IMR-90 (cell line): ENCODE measurements around the gene CDH22. TPM values are rescaled to one million over a fixed set of nuclear protein-coding genes. Genes with fewer than 3 reads are reported as not detected.

Experiments
- ATAC-seq: fragments of 200-7000 bp; cut with Tn5 transposase; 2 replicates; pipeline ENCODE4 v1.9.1; 2020; ENCODE audit warnings: low read depth, mild to moderate bottlenecking, moderate library complexity
- BruUV-seq: library from RNA; stranded (reverse); fragments of 400-500 nt; replicated peaks from 2 replicates; lab custom pipeline; 2021; lab: Mats Ljungman, UMichigan
- CTCF ChIA-PET: fragments of 300-600 bp; formaldehyde crosslinking; extraction: SDS; loops from one replicate; lab custom pipeline; 2021; ENCODE audit warnings: antibody characterized with exemption; lab: Yijun Ruan, JAX
- POLR2A ChIA-PET: fragments of 300-600 bp; sonication (Branson Sonifier 250); formaldehyde crosslinking; loops from one replicate; lab custom pipeline; 2022; ENCODE audit warnings: antibody characterized with exemption; ENCODE audit not compliant: unreplicated experiment; lab: Charles Lee
- DNase-seq: peaks from one replicate; pipeline ENCODE4 v3.0.0; 2013
- H2AFZ ChIP-seq: replicated peaks from 2 replicates; pipeline ENCODE3; 2013; ENCODE audit warnings: low read length, mild to moderate bottlenecking; ENCODE audit not compliant: poor library complexity
- H2AK5ac ChIP-seq: 2 replicates; pipeline ENCODE4 v1.6.1; 2013; ENCODE audit warnings: low read depth, low read length, inconsistent platforms
- H2AK9ac ChIP-seq: replicated peaks from 2 replicates; pipeline ENCODE3; 2013; ENCODE audit warnings: mild to moderate bottlenecking, low read depth, low read length, moderate library complexity; ENCODE audit not compliant: poor library complexity
- H2BK120ac ChIP-seq: 2 replicates; pipeline ENCODE4 v1.6.1; 2013; ENCODE audit warnings: low read depth, low read length, inconsistent platforms
- H2BK15ac ChIP-seq: 3 replicates; pipeline ENCODE4 v1.6.1; 2013; ENCODE audit warnings: low read depth, low read length, inconsistent platforms
- H2BK20ac ChIP-seq: 2 replicates; pipeline ENCODE4 v1.6.1; 2013; ENCODE audit warnings: low read depth, mild to moderate bottlenecking, inconsistent platforms, low read length, moderate library complexity
- H2BK5ac ChIP-seq: 2 replicates; pipeline ENCODE4 v1.6.1; 2013; ENCODE audit warnings: mild to moderate bottlenecking, low read depth, low read length, inconsistent platforms; ENCODE audit not compliant: poor library complexity, severe bottlenecking
- H3K14ac ChIP-seq: replicated peaks from 2 replicates; pipeline ENCODE4 v1.6.1; 2013; ENCODE audit warnings: low read depth, low read length, inconsistent platforms
- H3K18ac ChIP-seq: 2 replicates; pipeline ENCODE4 v1.6.1; 2013; ENCODE audit warnings: low read depth, low read length, control low read depth
- H3K23ac ChIP-seq: 2 replicates; pipeline ENCODE4 v1.6.1; 2013; ENCODE audit warnings: low read depth, low read length, inconsistent platforms
- H3K27ac ChIP-seq: 2 replicates; pipeline ENCODE4 v1.5.1; 2013; ENCODE audit warnings: mild to moderate bottlenecking, control low read depth, low read length; ENCODE audit not compliant: insufficient read depth
- H3K27me3 ChIP-seq: 2 replicates; pipeline ENCODE4 v1.6.1; 2013; ENCODE audit warnings: low read length; ENCODE audit not compliant: control insufficient read depth, insufficient read depth
- H3K36me3 ChIP-seq: 2 replicates; pipeline ENCODE4 v1.6.1; 2013; ENCODE audit warnings: low read length, mixed read lengths; ENCODE audit not compliant: control insufficient read depth, insufficient read depth
- H3K4ac ChIP-seq: 2 replicates; pipeline ENCODE4 v1.6.1; 2013; ENCODE audit warnings: low read depth, low read length, inconsistent platforms
- H3K4me1 ChIP-seq: 2 replicates; pipeline ENCODE4 v1.6.1; 2013; ENCODE audit warnings: low read length, mixed read lengths; ENCODE audit not compliant: control insufficient read depth, insufficient read depth
- H3K4me2 ChIP-seq: 2 replicates; pipeline ENCODE4 v1.6.1; 2013; ENCODE audit warnings: low read depth, mild to moderate bottlenecking, control low read depth, low read length, moderate library complexity
- H3K4me3 ChIP-seq: 2 replicates; pipeline ENCODE4 v1.5.1; 2013; ENCODE audit warnings: low read depth, mild to moderate bottlenecking, control low read depth, low read length, moderate library complexity; ENCODE audit not compliant: insufficient read depth
- H3K56ac ChIP-seq: 2 replicates; pipeline ENCODE4 v1.6.1; 2013; ENCODE audit warnings: low read length, inconsistent platforms; ENCODE audit not compliant: insufficient read depth; ENCODE audit errors: extremely low read depth
- H3K79me1 ChIP-seq, 2 experiments: 2 replicates each; pipeline ENCODE4 v1.6.1; 2013; ENCODE audit warnings: low read length in 2 of 2, inconsistent platforms in 1 of 2, low read depth in 1 of 2
- H3K9ac ChIP-seq: 2 replicates; pipeline ENCODE4 v1.6.1; 2013; ENCODE audit warnings: low read depth, low read length, control low read depth
- H3K9me1 ChIP-seq: 2 replicates; pipeline ENCODE4 v1.6.1; 2013; ENCODE audit warnings: low read length, inconsistent platforms; ENCODE audit not compliant: insufficient read depth
- H3K9me3 ChIP-seq: 2 replicates; pipeline ENCODE4 v1.6.1; 2013; ENCODE audit warnings: low read length; ENCODE audit not compliant: control insufficient read depth, insufficient read depth
- H4K20me1 ChIP-seq: 2 replicates; pipeline ENCODE4 v1.6.1; 2013; ENCODE audit warnings: low read length, inconsistent platforms; ENCODE audit not compliant: insufficient read depth
- H4K5ac ChIP-seq: 2 replicates; pipeline ENCODE4 v1.6.1; 2013; ENCODE audit warnings: mild to moderate bottlenecking, low read depth, low read length, control low read depth
- H4K8ac ChIP-seq, 2 experiments: 2 replicates each; pipeline ENCODE4 v1.6.1; 2013; ENCODE audit warnings: low read depth in 2 of 2, low read length in 2 of 2, control low read depth in 1 of 2, inconsistent platforms in 1 of 2
- H4K91ac ChIP-seq: 2 replicates; pipeline ENCODE4 v1.6.1; 2013; ENCODE audit warnings: low read depth, low read length, inconsistent platforms; ENCODE audit not compliant: insufficient read depth
- RCOR1 ChIP-seq: IDR thresholded peaks from 2 replicates; pipeline ENCODE4 v1.6.1; 2012; ENCODE audit warnings: mild to moderate bottlenecking, low read length, improper control_type of control experiment; ENCODE audit not compliant: insufficient replicate concordance
- WGBS, 2 experiments: methylation state at CpG; one replicate each; pipeline versions ENCODE4 v1.1.5 to v1.1.7; 2013; ENCODE audit warnings: missing lambda C conversion rate in 2 of 2; ENCODE audit not compliant: insufficient read length in 1 of 2; ENCODE audit errors: extremely low coverage in 2 of 2; 5-methylcytosine and 5-hydroxymethylcytosine counted together
- dilution Hi-C: fragments of 300-500 bp; cut with HindIII; formaldehyde crosslinking; loops from one replicate; pipeline ENCODE4 v1.14.3; 2018; ENCODE audit warnings: low sequenced_read_pairs; ENCODE audit not compliant: unreplicated experiment
- in situ Hi-C: fragments of 300-500 bp; cut with MboI; formaldehyde crosslinking; loops from 3 replicates; pipeline ENCODE4 v1.14.3; 2019; ENCODE audit warnings: low sequenced_read_pairs, inconsistent platforms, mixed read lengths
- intact Hi-C: fragments of 100-400 bp; cut with micrococcal nuclease; formaldehyde crosslinking; loops from 2 replicates; pipeline ENCODE4 v1.10.0; 2022
- polyA plus RNA-seq, 3 experiments: library from polyadenylated mRNA; depleted of rRNA; stranded (reverse); fragments of >200 nt; gene quantifications; 2 replicates each; pipeline ENCODE4 v1.2.3, GENCODE V29; 2012; ENCODE audit warnings: low replicate concordance in 1 of 3
- total RNA-seq: library from RNA; depleted of rRNA; stranded (reverse); fragments of >200 nt; gene quantifications from 2 replicates; pipeline ENCODE4 v1.2.3, GENCODE V29; 2012

Gene CDH22
- total and polyA plus RNA-seq, 2 of the 4 experiments (the other 2 are of a cell fraction) = not detected

DNA sequence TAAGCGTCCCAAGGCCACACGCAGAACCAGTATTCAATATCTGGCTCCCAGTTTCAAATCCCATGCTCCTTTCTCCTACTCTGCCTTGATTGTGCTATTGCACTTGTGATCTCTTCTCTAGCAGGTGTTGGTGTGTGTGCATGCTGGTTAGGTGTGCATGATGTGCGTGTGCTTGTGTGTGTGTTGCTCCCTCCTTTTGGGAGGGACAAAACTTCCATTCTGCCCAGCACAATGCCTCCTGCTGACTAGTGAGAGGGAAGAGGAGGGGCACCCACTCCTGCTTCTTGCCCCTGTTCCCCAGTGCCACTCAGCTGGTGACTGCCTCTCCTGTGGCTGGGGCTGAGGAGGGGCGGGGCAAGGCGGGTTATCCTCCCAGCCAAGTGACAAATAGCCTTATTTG is 170.5 kb downstream of the CDH22 start:
- dilution Hi-C loops = no loop called here
- intact Hi-C loops = no loop called here

More for the DNA sequence above, 170.5 kb downstream of the CDH22 start:
- H2BK20ac ChIP-seq = no peak overlapping the region
- H3K4me3 ChIP-seq = no peak overlapping the region
- no peaks in the 10 kb centered on the region for H3K79me1 ChIP-seq
- H2AFZ ChIP-seq = no peak overlapping the region
- H4K8ac ChIP-seq = no peak overlapping the region
- H2BK120ac ChIP-seq = no peak overlapping the region
- no peak overlapping the region for H2BK5ac ChIP-seq
- WGBS, 2 experiments = no CpG with 5 or more reads among the region's 5 CpGs
- peaks cover 52% of the 10 kb centered on the region for H3K27me3 ChIP-seq
- H2AK5ac ChIP-seq = no peak overlapping the region
- H3K23ac ChIP-seq = no peak overlapping the region
- ATAC-seq (no peak), DNase-seq (no peak)
- H3K4me2 ChIP-seq = no peak overlapping the region
- CTCF ChIA-PET = no interaction called here
- no peak overlapping the region for H4K5ac ChIP-seq
- no peaks in the 10 kb centered on the region for H3K9me3 ChIP-seq
- in situ Hi-C loops = no loop called here
- no peak for TF ChIP-seq RCOR1
- no peaks in the 10 kb centered on the region for H4K20me1 ChIP-seq
- H4K91ac ChIP-seq = no peak overlapping the region
- POLR2A ChIA-PET = no interaction called here
- no peaks in the 10 kb centered on the region for H3K4me1 ChIP-seq
- no peak overlapping the region for H3K14ac ChIP-seq
- H3K9me1 ChIP-seq = no peaks in the 10 kb centered on the region
- no peak overlapping the region for H3K27ac ChIP-seq
- H3K36me3 ChIP-seq = no peaks in the 10 kb centered on the region
- H3K9ac ChIP-seq = no peak overlapping the region
- no peak overlapping the region for H3K18ac ChIP-seq
- H2BK15ac ChIP-seq = no peak overlapping the region
- no TSS peak for BruUV-seq
- H2AK9ac ChIP-seq = no peak overlapping the region
- no peak overlapping the region for H3K4ac ChIP-seq
- no peak overlapping the region for H3K56ac ChIP-seq
